ENCODE results near the gene DOCK7. TPM values are rescaled to one million over a fixed set of nuclear protein-coding genes. Genes with fewer than 3 reads are reported as not detected.
"Not testable (repeated sequence)": the region's sequence is repeated elsewhere in the genome, so short reads cannot be mapped to it uniquely, and the experiment has no call there.

The DOCK7 gene
- total RNA-seq, 1 donor from 2014 or later: 34.7 TPM

GRCh38 chr1:62572476-62572875 is 115.7 kb downstream of the DOCK7 start:
- H3K4me1 ChIP-seq: no peaks in the 10 kb centered on the region
- no peaks in the 10 kb centered on the region for H3K27me3 ChIP-seq
- DNase-seq: no peak
- H3K27ac ChIP-seq: no peak overlapping the region
- ATAC-seq: no peak
- intact Hi-C loops (cut with DNase I): no loop called here
- peaks cover 7% of the 10 kb centered on the region for H3K36me3 ChIP-seq
- no peak overlapping the region for H3K4me3 ChIP-seq
- H3K9me3 ChIP-seq: no peaks in the 10 kb centered on the region
- TF ChIP-seq CTCF (IDR thresholded peaks at IDR 0.05): no peak

- H3K9me3 ChIP-seq; intact Hi-C loops (cut with DNase I); H3K27ac ChIP-seq; ATAC-seq; DNase-seq; H3K4me1 ChIP-seq; H3K36me3 ChIP-seq; H3K27me3 ChIP-seq; H3K4me3 ChIP-seq: not testable (repeated sequence)
Measured at GRCh38 chr1:62571517-62571916, 116.7 kb downstream of the DOCK7 start.

GRCh38 chr1:62567926-62568325 is 120.3 kb downstream of the DOCK7 start:
- H3K36me3 ChIP-seq; ATAC-seq; H3K4me3 ChIP-seq; intact Hi-C loops (cut with DNase I); H3K27ac ChIP-seq; H3K4me1 ChIP-seq; H3K9me3 ChIP-seq; H3K27me3 ChIP-seq; DNase-seq: not testable (repeated sequence)

GRCh38 chr1:62567182-62567581 is 121.0 kb downstream of the DOCK7 start:
- intact Hi-C loops (cut with DNase I); ATAC-seq; H3K9me3 ChIP-seq; H3K27me3 ChIP-seq; H3K27ac ChIP-seq; H3K4me1 ChIP-seq; H3K4me3 ChIP-seq; H3K36me3 ChIP-seq; DNase-seq: not testable (repeated sequence)

- no peaks in the 10 kb centered on the region for H3K4me1 ChIP-seq
- no peaks in the 10 kb centered on the region for H3K36me3 ChIP-seq
- no peak overlapping the region for H3K4me3 ChIP-seq
- intact Hi-C loops (cut with DNase I): no loop called here
- no peaks in the 10 kb centered on the region for H3K9me3 ChIP-seq
- no peaks in the 10 kb centered on the region for H3K27me3 ChIP-seq
- no peak for TF ChIP-seq CTCF (IDR thresholded peaks at IDR 0.05)
- ATAC-seq (no peak), DNase-seq (no peak)
- H3K27ac ChIP-seq: no peak overlapping the region
Measured at GRCh38 chr1:62561306-62561705, 126.9 kb downstream of the DOCK7 start.

- H3K4me3 ChIP-seq: no peak overlapping the region
- no peak overlapping the region for H3K27ac ChIP-seq
- TF ChIP-seq CTCF (IDR thresholded peaks at IDR 0.05): no peak
- no peak for DNase-seq
- no peaks in the 10 kb centered on the region for H3K4me1 ChIP-seq
- H3K36me3 ChIP-seq: peaks cover 14% of the 10 kb centered on the region
- intact Hi-C loops (cut with DNase I): no loop called here
- H3K9me3 ChIP-seq: no peaks in the 10 kb centered on the region
- no peaks in the 10 kb centered on the region for H3K27me3 ChIP-seq
- no peak for ATAC-seq
Measured at GRCh38 chr1:62544570-62544969, 143.6 kb downstream of the DOCK7 start.

- intact Hi-C loops (cut with DNase I): no loop called here
- H3K36me3 ChIP-seq: peaks cover 32% of the 10 kb centered on the region
Measured at GRCh38 chr1:62541048-62541447, 147.1 kb downstream of the DOCK7 start.

More at GRCh38 chr1:62541048-62541447, 147.1 kb downstream of the DOCK7 start:
- H3K27me3 ChIP-seq: no peaks in the 10 kb centered on the region
- H3K27ac ChIP-seq: no peak overlapping the region
- H3K9me3 ChIP-seq: no peaks in the 10 kb centered on the region
- no peak for TF ChIP-seq CTCF (IDR thresholded peaks at IDR 0.05)
- H3K4me3 ChIP-seq: no peak overlapping the region
- DNase-seq (no peak), ATAC-seq (no peak)
- no peaks in the 10 kb centered on the region for H3K4me1 ChIP-seq
